Astrocyte (in vitro differentiated cells and primary cell): ENCODE results near the gene ARSA.
"Not testable (repeated sequence)": the region's sequence is repeated elsewhere in the genome, so short reads cannot be mapped to it uniquely, and the experiment has no call there.

Experiments
- EZH2 ChIP-seq: IDR thresholded peaks from 2 replicates; pipeline ENCODE4 v1.6.1; 2012; ENCODE audit warnings: mild to moderate bottlenecking, low read length, inconsistent platforms; ENCODE audit not compliant: insufficient read depth
- TF ChIP-seq, protein P1 (sequence below): IDR thresholded peaks from 2 replicates; pipeline ENCODE4 v1.5.1; 2011; ENCODE audit warnings: low read depth, mild to moderate bottlenecking, inconsistent platforms, low read length, moderate library complexity; ENCODE audit not compliant: insufficient read depth

- not testable (repeated sequence) for TF ChIP-seq EZH2
- TF ChIP-seq, protein P1, sequence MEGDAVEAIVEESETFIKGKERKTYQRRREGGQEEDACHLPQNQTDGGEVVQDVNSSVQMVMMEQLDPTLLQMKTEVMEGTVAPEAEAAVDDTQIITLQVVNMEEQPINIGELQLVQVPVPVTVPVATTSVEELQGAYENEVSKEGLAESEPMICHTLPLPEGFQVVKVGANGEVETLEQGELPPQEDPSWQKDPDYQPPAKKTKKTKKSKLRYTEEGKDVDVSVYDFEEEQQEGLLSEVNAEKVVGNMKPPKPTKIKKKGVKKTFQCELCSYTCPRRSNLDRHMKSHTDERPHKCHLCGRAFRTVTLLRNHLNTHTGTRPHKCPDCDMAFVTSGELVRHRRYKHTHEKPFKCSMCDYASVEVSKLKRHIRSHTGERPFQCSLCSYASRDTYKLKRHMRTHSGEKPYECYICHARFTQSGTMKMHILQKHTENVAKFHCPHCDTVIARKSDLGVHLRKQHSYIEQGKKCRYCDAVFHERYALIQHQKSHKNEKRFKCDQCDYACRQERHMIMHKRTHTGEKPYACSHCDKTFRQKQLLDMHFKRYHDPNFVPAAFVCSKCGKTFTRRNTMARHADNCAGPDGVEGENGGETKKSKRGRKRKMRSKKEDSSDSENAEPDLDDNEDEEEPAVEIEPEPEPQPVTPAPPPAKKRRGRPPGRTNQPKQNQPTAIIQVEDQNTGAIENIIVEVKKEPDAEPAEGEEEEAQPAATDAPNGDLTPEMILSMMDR = not testable (repeated sequence)
These were observed 13.7 kb downstream of the ARSA start for GRCh38 chr22:50614296-50614695.
